ENCODE results near the gene SBNO1.
"Not testable (repeated sequence)": the region's sequence is repeated elsewhere in the genome, so short reads cannot be mapped to it uniquely, and the experiment has no call there.

Gene SBNO1

DNA sequence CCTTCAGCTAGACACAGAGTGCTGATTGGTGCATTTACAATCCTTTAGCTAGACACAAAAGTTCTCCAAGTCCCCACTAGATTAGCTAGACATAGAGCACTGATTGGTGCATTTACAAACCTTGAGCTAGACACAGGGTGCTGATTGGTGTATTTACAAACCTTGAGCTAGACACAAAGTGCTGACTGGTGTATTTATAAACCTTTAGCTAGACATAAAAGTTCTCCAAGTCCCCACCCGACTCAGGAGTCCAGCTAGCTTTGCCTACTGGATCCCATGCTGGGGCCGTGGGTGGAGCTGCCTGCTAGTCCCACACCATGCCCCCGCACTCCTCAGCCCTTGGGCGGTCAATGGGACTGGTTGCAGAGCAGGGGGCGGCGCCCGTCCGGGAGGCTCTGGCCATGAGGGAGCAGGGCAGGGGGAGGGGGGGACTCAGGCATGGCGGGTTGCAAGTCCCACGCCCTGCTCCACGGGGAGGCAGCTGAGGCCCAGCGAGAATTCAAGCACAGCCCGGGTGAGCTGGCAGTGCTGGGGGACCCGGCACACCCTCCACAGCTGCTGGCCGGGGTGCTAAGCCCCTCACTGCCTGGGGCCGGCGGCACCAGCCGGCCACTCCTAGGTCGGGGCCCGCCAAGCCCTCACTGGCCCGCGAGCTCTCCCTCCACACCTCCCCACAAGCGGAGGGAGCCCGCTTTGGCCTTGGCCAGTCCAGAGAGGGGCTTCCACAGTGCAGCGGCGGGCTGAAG, 115.5 kb downstream of the SBNO1 start:
- not testable (repeated sequence) for DNase-seq (ENCODE audit: low read depth in 3 of 3)

DNA sequence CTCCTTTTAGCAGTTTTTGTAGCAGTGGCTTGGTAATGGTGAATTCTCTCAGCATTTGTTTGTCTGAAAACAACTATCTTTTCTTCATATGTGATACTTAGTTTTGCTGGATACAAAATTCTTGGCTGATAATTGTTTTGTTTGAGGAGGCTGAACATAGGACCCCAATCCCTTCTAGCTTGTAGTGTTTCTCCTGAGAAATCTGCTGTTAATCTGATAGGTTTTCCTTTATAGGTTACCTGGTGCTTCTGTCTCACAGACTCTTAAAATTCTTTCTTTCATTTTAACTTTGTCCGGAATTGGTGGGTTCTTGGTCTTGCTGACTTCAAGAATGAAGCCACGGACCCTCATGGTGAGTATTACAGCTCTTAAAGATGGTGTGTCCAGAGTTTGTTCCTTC, 116.5 kb downstream of the SBNO1 start:
- DNase-seq (ENCODE audit: low read depth in 3 of 3): not testable (repeated sequence)

DNA sequence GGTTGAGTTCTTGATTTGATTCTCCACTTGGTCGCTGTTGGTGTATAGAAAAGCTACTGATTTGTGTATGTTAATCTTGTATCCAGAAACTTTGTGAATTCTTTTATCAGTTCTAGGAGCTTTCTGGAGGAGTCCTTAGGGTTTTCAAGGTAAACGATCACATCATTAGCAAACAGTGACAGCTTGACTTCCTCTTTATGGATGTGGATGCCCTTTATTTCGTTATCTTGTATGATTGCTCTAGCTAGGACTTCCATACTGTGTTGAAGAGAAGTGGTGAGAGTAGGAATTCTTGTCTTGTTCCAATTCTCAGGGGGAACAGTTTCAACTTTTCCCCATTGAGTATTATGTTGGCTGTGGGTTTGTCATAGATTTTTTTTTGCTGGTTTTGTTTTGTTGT, 119.0 kb downstream of the SBNO1 start:
- no peak for DNase-seq (ENCODE audit: low read depth in 3 of 3)

DNA sequence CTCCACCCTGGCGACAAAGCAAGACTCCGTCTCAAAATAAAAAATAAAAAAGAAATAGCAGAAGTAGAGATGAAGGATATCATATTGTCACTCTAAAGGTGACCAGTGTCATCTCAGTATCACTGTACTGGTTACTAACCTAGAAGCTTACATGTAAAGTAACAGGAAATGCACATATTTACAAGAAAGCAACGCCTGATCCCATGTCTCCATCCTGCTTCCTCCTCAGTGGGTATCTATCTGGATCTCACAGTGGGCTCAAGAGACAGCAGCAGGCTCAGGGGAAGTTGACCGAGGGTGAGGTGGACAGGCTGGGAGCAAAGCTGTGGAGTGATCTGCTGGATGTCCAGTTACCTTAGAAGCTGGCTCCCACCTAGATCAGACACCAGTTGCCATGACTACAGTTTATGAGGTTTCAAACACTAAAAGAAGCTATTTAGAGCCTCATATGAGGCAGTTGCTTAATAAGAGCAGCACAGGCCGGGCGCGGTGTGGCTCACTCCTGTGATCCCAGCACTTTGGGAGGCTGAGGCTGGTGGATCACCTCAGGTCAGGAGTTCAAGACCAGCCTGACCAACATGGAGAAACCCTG, 120.9 kb downstream of the SBNO1 start:
- no peak for DNase-seq (ENCODE audit: low read depth in 3 of 3)

DNA sequence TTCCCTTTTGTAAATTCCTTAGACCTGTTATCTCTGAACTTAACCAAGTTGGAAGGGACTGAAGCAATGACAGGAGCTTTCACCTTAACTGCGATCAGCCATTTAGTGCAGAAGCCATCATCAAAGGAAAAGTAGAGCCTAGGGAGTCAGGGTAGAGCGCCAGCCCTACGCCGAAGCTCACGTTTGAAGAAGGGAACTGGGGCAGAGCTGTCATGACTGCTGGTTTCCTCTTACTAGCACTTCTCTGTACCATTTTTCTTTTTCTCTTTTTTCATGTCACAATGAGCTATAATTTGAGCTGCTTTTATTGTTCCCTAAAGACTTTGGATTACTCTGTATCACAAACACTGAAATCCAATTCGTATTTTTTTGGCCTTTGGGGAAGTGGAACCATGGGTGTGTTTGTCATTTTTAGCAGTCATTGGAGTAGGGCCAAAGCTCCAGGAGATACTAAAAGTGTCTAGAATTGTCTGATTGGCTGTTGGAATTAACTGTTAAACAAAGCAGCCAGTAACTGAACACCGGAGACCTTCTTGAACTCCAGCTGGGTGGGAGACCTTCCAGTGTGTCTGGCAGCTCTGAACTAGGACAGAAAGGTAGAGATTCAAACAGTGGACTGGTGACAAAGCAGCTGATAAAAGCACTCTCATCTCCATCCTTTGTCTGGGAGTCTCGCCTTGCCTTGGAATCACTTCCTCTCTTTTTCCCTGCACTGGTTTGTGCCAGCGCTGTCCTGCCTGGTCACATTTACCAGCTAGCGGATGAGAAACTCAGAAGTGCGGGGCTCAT, 122.3 kb downstream of the SBNO1 start:
- no peak for DNase-seq (ENCODE audit: low read depth in 3 of 3)
